AG20443 (cell line): ENCODE measurements around the gene CCDC74B.
"Not testable (repeated sequence)": the region's sequence is repeated elsewhere in the genome, so short reads cannot be mapped to it uniquely, and the experiment has no call there.

Experiments used
- DNase-seq: peaks from one replicate; pipeline ENCODE4 v3.0.0; 2012; ENCODE audit warnings: low spot score, mixed read lengths

The CCDC74B gene

DNA sequence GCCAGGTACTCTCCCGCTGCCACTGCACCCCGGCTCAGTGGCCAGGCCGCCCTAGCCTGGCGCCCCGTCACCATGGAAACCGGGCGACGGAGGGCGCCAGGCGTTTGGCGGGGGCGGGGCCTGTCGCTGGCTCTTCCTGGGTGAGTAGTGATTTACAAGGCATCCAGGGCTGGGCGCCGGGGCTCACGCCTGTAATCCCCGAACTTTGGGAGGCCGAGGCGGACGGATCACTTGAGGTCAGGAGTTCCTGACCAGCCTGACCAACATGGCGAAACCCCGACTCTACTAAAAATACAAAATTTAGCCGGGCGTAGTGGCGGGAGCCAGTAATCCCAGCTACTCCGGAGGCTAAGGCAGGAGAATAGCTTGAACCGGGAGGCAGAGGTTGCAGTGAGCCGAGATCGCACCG, at the start of gene CCDC74B:
TSS of gene CCDC74B (minus strand) at position 107 of the 409 bp plus-strand sequence. CDS start 116 bp downstream, outside the sequence.
- DNase-seq, result not testable (repeated sequence)

DNA sequence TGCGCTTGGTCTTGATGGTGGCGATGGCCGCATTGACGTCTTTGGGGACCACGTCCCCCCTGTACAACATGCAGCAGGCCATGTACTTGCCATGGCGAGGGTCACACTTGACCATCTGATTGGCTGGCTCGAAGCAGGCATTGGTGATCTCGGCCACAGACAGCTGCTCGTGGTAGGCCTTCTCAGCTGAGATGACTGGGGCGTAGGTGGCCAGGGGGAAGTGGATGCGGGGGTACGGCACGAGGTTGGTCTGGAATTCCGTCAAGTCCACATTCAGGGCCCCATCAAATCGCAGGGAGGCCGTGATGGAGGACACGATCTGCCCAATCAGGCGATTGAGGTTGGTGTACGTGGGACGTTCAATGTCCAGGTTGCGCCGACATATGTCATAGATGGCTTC, 48.9 kb upstream of the CCDC74B start:
- not testable (repeated sequence) for DNase-seq

DNA sequence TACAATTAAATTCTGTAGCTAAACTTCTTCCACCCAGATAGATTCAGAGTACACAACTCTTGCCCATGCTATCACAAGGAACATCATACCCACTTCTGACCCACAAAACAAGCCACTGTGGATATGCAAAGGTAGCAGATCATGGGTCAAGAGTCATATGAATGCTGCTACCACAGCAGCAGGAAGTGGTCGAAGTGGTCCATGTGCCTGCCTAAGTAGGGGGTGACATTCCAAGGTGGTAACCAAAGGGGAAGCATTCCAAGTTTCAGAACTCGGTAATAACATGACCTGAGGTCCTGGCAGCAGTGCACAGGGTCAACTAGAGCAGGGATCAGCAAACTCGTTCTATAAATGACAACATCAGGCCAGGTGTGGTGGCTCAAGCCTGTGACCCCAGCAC, 47.5 kb upstream of the CCDC74B start:
- not testable (repeated sequence) for DNase-seq

DNA sequence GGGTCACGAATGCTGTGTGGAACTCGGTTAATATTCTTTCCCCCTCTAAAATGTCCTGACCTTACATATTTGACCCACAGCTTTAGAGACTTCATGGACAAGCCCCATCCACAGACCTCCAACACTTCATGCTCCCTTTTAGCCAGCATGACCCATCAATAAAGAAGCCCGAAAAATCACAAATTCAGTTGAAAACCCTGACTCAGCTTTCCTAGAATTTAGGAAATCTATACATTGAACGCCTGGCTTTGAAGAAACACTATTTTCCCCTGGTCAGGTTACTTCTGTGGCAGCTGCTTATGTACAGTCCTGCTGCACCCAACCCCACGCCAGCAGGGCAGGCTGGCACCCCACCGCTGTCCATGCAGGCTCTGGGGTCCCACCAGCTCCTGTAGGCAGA, 46.4 kb upstream of the CCDC74B start:
- DNase-seq, result not testable (repeated sequence)

DNA sequence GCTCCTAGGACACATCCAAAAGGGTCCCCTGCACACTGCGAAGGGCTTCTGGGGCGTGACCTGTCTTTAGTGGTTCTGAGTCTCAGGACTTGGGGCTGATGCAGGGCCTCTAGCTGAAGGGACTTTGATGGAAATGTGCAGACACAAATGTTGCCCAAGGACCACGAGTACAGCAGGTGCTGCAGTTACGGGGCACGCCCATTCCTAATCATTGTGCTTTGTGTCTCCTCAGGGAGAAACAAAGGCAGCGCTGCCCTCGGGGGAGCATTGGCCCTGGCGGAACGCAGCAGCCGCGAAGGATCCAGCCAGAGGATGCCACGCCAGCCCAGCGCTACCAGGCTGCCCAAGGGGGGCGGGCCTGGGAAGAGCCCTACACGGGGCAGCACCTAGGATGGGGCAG, 45.3 kb upstream of the CCDC74B start:
- no peak for DNase-seq

DNA sequence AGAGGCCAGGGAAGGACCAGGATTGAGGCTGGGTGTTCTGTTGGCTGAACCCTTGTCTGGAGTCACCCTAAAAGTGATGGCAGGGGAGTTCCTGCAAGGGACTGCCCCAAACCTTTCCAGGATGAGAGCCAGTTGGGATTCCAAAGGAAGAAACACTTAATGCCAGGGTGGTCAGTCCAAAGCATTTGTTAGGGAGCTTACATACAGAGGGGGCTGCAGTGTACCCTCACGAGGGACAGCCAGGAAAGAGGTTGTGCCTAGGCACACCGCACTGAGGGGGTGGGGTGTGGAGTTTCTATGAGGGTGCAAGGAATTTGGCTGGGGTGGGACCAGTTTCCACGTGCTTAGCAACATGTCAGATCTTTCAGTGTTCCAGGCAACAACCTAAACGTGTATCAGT, 44.0 kb upstream of the CCDC74B start:
- not testable (repeated sequence) for DNase-seq

DNA sequence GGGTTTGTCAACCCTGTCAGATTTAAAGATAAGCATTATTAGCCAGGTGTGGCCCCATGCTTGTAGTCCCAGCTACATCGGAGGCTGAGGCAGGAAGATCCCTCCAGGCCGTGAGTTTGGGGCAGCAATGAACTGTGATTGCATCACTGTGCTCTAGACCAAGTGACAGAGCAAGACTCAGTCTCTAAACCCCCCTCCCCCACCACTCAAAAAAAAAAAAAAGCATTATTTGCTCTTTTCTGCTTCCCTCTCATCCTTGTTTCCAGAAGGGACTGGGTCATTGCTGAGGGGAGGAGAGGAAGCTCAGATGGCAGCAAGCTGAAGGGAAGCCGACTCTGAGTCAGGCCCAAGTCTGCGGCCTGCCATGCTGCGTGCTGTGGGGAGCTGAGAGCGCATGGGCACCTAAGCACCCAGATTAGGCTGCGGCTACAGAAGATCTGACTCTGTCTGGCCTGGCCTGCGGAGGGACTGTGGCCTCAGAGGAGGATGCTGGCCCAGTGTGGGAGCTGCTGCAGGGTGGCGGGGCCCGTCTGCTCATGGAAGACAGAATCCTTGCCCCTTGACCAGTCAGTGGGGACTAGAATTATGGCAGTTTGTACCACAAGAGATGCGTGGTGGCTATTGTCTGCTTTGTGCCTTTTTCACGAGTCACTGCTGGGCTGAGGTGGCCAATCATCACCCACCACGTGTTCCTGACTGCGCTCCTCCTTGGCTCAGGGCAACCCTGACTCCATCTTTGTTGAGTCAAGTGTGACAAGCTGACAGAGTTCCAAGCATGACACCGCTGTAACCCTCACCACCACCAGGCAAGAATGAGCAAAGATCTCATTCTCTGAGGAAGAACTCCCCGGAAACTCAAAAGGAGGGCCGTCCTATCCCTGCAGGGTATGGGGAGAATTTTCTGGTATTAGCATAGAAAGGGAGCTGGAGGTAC, 43.2 kb upstream of the CCDC74B start:
- DNase-seq, result not testable (repeated sequence)

DNA sequence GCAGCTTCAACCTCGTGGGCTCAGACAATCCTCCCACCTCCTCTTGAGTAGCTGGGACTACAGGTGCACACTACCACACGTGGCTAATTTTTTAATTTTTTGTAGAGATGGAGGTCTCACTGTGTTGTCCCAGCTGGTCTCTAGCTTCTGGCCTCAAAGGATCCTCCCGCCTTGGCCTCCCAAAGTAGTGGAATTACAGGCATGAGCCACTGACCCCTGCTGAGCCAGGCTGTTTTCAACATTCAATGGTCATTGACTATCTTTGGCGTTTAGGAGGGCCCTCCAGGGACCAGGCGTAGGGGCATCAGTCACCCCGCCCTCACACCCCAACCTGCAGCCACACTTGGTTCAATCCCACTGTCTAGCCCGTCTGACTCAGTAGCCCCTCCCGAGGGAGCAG, 42.4 kb upstream of the CCDC74B start:
- no peak for DNase-seq

DNA sequence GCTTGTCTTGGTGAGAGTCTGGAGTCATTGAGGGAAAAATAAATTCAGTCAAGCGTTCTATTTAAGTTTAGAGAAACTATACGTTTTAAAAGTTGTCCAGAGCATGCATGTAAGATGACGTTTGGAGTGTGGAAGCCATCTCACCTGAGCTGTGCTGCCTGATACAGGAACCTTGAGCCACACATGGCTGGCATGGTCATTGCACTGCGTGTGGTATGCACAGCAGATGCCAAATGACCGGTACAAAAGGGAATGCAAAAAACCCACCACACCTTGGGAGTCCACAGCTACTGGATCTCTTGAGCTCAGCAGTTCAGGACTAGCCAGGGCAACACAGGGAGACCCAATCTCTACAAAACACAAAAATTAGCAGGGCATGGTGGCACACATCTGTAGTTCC, 41.5 kb upstream of the CCDC74B start:
- no peak for DNase-seq

DNA sequence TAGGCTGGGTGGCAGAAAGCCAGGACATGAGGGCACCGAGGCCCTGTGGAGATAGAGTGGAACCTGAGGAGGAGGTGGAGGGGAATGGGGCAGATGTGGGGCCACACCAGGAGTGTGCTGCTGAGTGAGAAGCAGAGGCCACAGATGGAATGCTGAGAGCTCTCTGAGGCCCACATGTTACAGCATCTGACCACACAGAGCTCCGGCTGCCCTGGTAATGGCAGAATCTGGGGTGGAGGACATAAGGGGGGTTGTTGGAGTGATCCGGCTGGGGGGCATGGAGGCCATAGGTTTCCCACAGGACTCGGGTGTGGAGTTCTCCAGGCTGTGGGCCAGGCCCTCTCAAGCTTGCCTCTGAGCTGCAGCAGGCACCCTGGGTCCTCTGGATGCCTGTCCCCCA, 41.0 kb upstream of the CCDC74B start:
- no peak for DNase-seq

DNA sequence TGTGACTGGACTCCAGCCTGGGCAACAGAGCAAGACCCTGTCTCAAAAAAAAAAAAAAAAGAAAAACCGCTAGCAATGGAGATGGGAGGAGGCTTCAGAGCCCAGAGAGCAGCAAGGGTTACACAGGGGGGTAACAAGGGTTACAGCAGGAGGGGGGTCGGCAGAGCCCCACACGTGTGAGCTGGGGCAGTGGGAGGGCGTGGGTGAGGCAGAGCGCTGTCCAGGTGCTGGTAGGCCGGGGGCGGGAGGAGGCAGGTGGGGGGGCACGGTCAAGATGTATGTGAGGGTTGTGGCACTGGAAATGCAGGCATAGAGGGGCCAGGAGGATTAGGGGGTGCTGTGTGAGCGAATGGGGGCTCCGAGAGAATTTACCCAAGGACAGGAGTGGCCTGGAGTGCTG, 40.5 kb upstream of the CCDC74B start:
- no peak for DNase-seq

DNA sequence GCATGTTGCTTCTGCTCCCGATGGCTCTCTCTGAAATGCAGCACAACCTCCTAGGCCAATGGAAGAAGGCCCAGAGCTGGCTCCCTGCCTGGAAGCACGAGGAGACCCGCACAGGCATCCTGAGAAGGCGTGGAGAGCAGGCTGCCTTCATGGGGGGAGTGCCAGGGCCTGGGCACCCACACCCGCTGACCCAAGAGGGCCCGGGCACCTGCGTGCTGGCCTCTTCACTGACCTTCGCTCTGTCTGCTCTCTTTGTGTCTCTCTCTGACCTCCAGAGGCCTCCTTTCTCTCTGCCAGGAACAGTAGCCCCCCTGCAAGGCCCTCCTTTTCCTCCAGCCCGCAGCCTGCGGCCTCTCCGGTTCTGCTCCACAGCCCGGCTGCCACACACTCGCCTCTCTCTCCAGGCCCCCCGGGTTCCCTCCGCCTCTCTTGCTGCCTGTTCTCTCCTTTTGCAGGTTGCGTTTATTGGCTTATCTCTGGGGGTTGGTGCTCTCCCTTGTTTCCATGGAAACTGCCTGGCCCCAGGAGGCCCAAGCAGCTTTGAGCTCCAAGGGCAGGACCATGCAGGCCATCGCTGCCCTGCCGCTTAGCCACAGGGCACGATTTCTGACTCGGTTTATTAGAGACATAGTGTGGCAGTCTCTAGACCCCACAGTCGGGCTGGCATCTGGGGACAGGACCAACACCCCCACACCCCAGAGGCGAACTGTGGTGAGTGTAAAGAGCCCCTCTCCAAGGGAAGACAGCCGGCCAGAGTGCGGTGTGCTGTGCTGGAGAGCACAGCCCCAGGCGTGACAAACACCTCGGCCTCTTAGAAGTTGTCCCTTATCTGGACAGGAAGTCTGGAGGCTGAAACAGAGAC, 38.8 kb upstream of the CCDC74B start:
- peak; percentile 14 for DNase-seq

DNA sequence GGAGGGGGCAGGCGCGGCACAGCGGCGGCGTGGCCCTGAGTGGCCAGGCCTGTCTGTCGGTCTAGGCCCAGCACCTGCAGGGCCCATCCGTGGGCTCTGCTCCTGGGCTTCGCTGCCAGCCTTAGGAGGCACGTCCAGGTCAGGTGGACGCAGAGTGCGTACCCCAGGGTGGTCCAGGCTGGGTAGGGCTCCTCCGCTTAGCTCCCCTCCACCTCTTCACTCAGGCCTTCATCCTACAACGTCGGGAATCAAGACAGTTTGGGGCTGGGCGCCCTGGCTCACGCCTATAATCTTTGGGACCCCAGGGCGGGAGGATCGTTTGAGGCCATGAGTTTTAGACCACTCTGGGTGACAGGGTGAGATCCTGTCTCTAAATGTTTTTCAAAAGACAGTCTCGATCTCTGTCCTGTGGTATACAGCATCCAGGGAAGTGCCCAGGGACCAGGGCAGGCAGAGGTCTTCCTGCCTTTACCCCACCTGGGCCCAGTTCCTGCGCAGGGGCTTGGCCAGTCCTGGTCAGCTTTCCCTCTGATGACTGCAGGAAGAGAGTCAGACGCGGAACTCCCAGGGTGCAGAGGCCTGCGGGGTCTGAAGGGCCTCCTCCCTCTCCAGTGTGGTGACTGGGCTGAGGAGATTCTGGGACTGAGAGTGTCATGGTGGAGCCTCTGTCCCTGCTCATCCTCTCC, 38.1 kb upstream of the CCDC74B start:
- not testable (repeated sequence) for DNase-seq

DNA sequence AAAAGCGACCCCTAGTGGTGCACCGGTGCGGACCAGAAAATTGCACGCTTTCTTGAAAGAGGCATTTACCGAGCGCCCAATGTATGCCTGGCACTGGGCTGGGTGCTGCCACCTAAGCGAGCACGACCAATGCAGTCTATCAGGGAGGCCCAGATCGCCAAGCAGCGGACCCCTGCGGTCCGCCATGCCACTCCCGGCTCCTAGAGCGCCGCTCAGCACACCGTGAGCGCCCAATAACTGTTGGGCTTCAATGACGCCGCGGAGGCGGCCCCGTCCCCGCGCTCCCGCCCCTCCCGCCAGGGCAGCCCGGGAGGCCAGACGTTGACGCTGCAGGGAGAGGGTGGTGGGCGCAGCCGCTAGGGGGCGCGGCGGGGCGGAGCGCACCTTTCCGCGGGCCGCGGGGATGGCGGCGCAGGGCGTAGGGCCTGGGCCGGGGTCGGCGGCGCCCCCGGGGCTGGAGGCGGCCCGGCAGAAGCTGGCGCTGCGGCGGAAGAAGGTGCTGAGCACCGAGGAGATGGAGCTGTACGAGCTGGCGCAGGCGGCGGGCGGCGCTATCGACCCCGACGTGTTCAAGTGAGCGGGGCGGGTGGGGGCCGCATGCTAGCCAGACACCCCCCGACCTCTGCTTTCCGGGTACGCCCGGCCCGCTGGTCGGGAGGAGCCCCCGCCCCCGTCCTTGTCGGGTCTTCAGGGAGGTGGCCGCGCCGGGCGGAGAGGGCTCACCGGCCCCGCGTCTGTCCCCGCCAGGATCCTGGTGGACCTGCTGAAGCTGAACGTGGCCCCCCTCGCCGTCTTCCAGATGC, 37.2 kb upstream of the CCDC74B start, which contains the start of gene MZT2B:
TSS of gene MZT2B (plus strand) at position 383 of the 803 bp plus-strand sequence. CDS start at position 404, 21 bp downstream.
- peak; percentile 94 for DNase-seq

DNA sequence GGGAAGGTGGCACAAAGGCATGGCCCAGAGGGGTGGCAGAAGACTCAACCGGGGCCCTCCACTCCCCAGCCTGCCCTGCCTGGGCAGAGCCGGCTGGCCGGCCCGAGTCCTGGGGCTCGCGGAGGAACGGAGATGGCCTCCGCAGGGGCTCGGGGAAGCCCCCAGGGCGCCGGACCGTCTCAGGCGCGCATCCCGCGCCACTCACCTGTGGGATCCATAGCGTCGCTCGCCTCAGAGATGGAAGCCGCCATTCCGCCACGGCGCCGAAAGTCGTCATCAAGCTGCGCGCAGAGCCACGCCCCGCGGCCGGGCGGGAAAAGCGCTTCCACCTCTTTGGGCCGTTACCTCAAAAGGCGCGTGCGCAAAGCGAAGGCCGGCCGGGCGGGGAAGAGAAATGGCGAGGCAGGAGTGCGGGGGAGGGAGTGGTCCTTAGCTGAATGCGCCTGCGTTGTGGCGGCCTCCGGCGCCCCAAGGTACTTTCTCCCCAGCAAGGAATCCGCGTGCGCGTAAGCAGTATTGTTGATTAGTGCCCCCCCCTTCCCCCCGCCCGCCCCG, 36.5 kb upstream of the CCDC74B start, which contains the start of gene SMPD4:
TSS of gene SMPD4 (minus strand) at position 278 of the 555 bp plus-strand sequence. CDS start 5,010 bp downstream, outside the sequence.
- DNase-seq, result peak; percentile 97

DNA sequence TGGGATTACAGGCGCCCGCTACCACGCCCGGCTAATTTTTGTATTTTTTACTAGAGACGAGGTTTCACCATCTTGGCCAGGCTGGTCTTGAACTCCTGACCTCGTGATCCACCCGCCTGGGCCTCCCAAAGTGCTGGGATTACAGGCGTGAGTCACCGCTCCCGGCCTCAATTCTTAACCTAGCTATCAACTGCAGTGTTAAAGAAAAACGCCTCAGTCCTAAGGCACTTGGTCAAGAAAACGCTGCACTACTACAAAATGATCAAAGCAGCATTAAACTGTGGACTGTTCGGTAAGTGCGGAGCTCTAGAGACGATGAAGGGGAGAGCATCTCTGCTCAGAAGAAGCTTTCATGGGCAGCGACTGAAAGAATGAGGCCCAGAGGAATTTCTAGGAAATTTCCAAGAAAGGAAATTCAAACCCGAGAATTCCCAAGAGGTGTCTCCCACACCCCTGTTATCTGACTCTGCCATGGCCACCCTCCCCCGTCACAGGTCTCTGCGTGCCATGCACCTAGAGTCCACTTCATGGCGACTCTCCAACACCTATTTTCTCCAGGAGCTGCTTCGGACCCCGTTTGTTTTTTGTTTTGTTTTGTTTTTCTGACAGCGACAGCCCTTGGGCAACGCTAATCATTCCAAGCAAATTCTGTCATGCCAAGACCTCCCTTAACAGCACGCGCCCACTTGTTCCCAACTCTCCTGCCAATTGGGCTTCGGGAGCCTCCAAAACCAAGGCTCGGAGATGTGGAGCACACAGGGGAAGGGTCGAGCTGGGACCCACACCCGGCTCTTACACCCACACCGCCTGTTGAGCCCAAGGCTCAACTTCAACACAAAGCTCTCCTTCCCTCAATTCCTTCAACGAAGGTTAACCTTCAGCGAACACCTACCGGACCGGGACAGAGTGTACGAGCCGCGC, 35.8 kb upstream of the CCDC74B start:
- not testable (repeated sequence) for DNase-seq

DNA sequence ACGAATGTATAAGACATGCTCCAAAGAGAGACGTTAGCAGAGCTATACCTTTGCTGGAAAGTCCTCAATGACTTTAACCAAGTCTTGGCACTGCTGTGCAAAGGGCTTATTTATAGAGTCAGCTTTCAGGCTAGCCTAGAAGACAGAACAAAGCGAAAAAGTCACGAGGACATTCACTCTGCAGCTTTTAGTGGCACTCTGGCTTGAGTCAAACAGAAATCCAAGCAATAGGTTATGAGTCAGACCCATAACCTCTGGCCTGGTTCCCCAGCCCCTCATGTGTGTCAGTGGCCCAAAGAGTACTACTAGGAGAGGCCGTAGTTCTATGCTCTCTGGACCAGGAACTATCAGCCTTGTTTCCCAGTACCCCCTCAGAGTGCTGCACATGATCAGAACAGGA, 30.0 kb upstream of the CCDC74B start:
- DNase-seq, result not testable (repeated sequence)

DNA sequence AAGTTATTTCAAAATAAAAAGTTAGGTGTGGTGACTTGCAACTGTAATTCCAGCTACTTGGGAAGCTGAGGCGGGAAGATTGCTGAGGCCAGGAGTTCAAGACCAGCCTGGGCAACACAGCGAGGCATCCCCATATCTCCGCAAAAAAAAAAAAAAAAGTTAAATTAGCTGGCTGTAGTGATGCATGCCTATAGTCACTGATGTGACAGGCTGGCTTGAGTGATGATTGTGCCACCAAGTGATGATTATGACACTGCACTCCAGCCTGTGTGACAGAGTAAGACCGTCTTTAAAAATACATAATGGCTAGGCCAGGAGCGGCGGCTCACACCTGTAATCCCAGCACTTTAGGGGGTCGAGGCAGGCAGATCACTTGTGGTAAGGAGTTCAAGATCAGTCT, 25.0 kb upstream of the CCDC74B start:
- DNase-seq, result no peak

DNA sequence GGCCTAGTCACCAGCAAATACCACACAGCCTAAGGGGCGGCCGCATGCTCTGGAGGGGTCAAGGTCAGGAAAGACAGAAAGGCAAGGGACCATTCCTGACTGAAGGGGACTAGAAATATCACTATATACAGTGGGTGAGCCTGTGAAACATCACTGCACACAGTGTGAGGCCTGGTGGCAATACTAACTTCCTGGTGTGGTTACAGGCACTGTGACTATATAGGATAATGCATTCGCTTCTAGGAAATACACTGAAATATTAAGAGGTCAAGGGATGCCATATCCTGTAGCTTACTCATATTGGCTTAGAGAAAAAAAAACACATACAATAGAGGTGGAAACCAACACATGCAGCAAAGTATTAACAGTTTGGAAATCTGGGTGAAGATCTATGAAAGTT, 24.3 kb upstream of the CCDC74B start:
- not testable (repeated sequence) for DNase-seq

DNA sequence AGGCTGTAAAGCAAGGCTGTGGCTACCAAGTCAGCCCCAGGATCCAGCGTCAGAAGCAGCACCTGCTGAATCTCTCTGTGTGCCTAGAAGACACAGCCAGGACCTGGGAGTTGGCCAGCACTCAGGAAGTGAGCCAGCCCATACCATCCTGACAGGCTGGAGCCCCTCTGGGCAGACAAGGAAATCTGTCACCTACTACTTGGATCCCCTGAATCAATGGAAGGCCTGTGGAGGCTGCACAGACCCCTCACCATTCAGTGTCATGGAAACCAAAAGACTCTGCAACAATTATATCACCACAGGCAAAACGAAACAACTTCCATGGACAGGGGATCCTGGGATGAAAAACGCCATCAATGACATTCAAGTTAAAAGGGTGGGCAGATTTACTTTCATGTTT, 21.7 kb upstream of the CCDC74B start:
- not testable (repeated sequence) for DNase-seq
